ENCODE results near the gene RAPGEF2.

The RAPGEF2 gene

GRCh38 chr4:159384017-159384416 lies 281.1 kb downstream of the RAPGEF2 start (continued):
- TF ChIP-seq ZNF311 (tag by site-specific recombination; IDR thresholded peaks at IDR 0.05; ENCODE audit: borderline replicate concordance): no peak
- no peak for TF ChIP-seq ZNF660 (tag by site-specific recombination; IDR thresholded peaks at IDR 0.05)
- no peak for TF ChIP-seq ZFP41 (tag by site-specific recombination; IDR thresholded peaks at IDR 0.05; ENCODE audit: borderline replicate concordance)
- TF ChIP-seq ZNF24 (tag by site-specific recombination; IDR thresholded peaks at IDR 0.05): no peak

- Histone ChIP-seq H3K4me3 (ENCODE audit: low read depth, low read length) (no peak overlapping the region), H3K9me3 (ENCODE audit: control insufficient read depth, insufficient read depth, low read depth, low read length) (no peaks in the 10 kb centered on the region), H3K36me3 (ENCODE audit: control insufficient read depth in 2 of 2, insufficient read depth in 1 of 2, low read length in 2 of 2) (no peaks in the 10 kb centered on the region), H3K27ac (ENCODE audit: extremely low read depth, low read depth, low read length) (no peak overlapping the region), H3K4me1 (ENCODE audit: control insufficient read depth, insufficient read depth, low read length) (no peaks in the 10 kb centered on the region)
- no peak for TF ChIP-seq ZNF133 (tag by site-specific recombination; IDR thresholded peaks at IDR 0.05)
- no peak for TF ChIP-seq ZNF707 (tag by site-specific recombination; IDR thresholded peaks at IDR 0.05)
- TF ChIP-seq ZNF24 (tag by site-specific recombination; IDR thresholded peaks at IDR 0.05): no peak
- TF ChIP-seq ZFP41 (tag by site-specific recombination; IDR thresholded peaks at IDR 0.05; ENCODE audit: borderline replicate concordance): no peak
- TF ChIP-seq, protein P1, sequence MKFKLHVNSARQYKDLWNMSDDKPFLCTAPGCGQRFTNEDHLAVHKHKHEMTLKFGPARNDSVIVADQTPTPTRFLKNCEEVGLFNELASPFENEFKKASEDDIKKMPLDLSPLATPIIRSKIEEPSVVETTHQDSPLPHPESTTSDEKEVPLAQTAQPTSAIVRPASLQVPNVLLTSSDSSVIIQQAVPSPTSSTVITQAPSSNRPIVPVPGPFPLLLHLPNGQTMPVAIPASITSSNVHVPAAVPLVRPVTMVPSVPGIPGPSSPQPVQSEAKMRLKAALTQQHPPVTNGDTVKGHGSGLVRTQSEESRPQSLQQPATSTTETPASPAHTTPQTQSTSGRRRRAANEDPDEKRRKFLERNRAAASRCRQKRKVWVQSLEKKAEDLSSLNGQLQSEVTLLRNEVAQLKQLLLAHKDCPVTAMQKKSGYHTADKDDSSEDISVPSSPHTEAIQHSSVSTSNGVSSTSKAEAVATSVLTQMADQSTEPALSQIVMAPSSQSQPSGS (tag by site-specific recombination; IDR thresholded peaks at IDR 0.05; ENCODE audit: low read depth): peak; percentile 27; the same call in 1 of the 2 replicates
- no peak for TF ChIP-seq ZNF426 (tag by site-specific recombination; IDR thresholded peaks at IDR 0.05)
- TF ChIP-seq ZNF692 (tag by site-specific recombination; IDR thresholded peaks at IDR 0.05): no peak
- CTCF ChIA-PET: interaction anchor here (1.0 kb wide), 2 partner anchors 181 to 533 kb away, joined by 4 read pairs; no protein-coding TSS in a partner anchor
- POLR2A ChIA-PET: no interaction called here
Observed at GRCh38 chr4:159384632-159385031, 281.8 kb downstream of the RAPGEF2 start.

DNA sequence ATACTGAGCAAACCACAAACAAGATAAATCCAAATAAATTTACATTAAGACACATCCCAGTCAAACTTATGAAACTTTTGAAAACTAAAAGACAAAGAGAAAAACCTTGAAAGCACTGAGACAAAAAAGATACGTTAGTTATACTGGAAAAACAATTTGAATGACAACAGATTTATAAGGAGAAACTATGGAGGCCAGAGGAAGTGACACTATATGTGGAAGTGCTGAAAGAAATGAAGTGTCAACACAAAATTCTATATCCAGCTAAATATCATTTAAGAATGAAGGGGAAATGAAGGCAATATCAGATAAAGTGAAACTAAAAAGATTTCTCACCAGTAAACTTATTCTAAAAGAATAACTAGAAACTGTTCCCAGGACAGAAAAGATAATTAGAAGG lies 283.7 kb downstream of the RAPGEF2 start:
- Histone ChIP-seq H3K27ac (ENCODE audit: extremely low read depth, low read depth, low read length) (no peak overlapping the region), H3K4me3 (ENCODE audit: low read depth, low read length) (no peak overlapping the region), H3K9me3 (ENCODE audit: control insufficient read depth, insufficient read depth, low read depth, low read length) (no peaks in the 10 kb centered on the region), H3K4me1 (ENCODE audit: control insufficient read depth, insufficient read depth, low read length) (no peaks in the 10 kb centered on the region), H3K36me3 (ENCODE audit: control insufficient read depth in 2 of 2, insufficient read depth in 1 of 2, low read length in 2 of 2) (no peaks in the 10 kb centered on the region)
- TF ChIP-seq TRIM28 (IDR thresholded peaks at IDR 0.05; ENCODE audit: borderline replicate concordance, low read length) (peak; percentile 25; the same call in 1 of the 2 replicates), SETDB1 (IDR thresholded peaks at IDR 0.05; ENCODE audit: insufficient read length, low read length) (peak; percentile 88), ZNF48 (tag by site-specific recombination; IDR thresholded peaks at IDR 0.05) (no peak)
- ChIA-PET POLR2A (no interaction called here), CTCF (interaction anchor here (0.6 kb wide), 1 partner anchor 78 kb away, joined by 5 read pairs; no protein-coding TSS in a partner anchor)

DNA sequence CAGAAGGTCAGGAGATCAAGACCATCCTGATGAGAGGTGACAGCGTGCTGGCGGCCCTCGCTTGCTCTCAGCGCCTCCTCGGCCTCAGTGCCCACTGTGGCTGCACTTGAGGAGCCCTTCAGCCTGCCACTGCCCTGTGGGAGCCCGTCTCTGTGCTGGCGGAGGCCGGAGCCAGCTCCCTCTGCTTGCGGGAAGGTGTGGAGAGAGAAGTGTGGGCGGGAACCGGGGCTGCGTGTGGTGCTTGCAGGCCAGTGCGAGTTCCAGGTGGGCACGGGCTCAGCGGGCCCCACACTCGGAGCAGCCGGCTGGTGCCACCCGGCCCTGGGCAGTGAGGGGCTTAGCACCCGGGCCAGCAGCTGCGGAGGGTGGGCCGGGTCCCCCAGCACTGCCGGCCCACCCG lies 286.9 kb downstream of the RAPGEF2 start:
- no peak overlapping the region for H3K4me3 ChIP-seq (ENCODE audit: low read depth, low read length)
- CTCF ChIA-PET: no interaction called here
- TF ChIP-seq, protein P2, sequence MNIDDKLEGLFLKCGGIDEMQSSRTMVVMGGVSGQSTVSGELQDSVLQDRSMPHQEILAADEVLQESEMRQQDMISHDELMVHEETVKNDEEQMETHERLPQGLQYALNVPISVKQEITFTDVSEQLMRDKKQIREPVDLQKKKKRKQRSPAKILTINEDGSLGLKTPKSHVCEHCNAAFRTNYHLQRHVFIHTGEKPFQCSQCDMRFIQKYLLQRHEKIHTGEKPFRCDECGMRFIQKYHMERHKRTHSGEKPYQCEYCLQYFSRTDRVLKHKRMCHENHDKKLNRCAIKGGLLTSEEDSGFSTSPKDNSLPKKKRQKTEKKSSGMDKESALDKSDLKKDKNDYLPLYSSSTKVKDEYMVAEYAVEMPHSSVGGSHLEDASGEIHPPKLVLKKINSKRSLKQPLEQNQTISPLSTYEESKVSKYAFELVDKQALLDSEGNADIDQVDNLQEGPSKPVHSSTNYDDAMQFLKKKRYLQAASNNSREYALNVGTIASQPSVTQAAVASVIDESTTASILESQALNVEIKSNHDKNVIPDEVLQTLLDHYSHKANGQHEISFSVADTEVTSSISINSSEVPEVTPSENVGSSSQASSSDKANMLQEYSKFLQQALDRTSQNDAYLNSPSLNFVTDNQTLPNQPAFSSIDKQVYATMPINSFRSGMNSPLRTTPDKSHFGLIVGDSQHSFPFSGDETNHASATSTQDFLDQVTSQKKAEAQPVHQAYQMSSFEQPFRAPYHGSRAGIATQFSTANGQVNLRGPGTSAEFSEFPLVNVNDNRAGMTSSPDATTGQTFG (tag by site-specific recombination; IDR thresholded peaks at IDR 0.05; ENCODE audit: borderline replicate concordance): no peak
- TF ChIP-seq ZNF132 (tag by site-specific recombination; IDR thresholded peaks at IDR 0.05; ENCODE audit: borderline replicate concordance) (no peak), RBAK (tag by site-specific recombination; IDR thresholded peaks at IDR 0.05) (no peak), ZNF670 (tag by site-specific recombination; IDR thresholded peaks at IDR 0.05; ENCODE audit: low read depth) (no peak), PRDM4 (tag by site-specific recombination; IDR thresholded peaks at IDR 0.05) (no peak), ZNF701 (tag by site-specific recombination; IDR thresholded peaks at IDR 0.05) (no peak), TRIM28 (IDR thresholded peaks at IDR 0.05; ENCODE audit: borderline replicate concordance, low read length) (no peak), ZNF561 (tag by site-specific recombination; IDR thresholded peaks at IDR 0.05; ENCODE audit: borderline replicate concordance) (no peak), ZNF548 (tag by site-specific recombination; IDR thresholded peaks at IDR 0.05) (no peak)
- TF ChIP-seq, protein P3, sequence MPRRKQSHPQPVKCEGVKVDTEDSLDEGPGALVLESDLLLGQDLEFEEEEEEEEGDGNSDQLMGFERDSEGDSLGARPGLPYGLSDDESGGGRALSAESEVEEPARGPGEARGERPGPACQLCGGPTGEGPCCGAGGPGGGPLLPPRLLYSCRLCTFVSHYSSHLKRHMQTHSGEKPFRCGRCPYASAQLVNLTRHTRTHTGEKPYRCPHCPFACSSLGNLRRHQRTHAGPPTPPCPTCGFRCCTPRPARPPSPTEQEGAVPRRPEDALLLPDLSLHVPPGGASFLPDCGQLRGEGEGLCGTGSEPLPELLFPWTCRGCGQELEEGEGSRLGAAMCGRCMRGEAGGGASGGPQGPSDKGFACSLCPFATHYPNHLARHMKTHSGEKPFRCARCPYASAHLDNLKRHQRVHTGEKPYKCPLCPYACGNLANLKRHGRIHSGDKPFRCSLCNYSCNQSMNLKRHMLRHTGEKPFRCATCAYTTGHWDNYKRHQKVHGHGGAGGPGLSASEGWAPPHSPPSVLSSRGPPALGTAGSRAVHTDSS (tag by site-specific recombination; IDR thresholded peaks at IDR 0.05): no peak

More for the DNA sequence above, 286.9 kb downstream of the RAPGEF2 start:
- no peak overlapping the region for H3K27ac ChIP-seq (ENCODE audit: extremely low read depth, low read depth, low read length)
- no peaks in the 10 kb centered on the region for H3K36me3 ChIP-seq (ENCODE audit: control insufficient read depth in 2 of 2, insufficient read depth in 1 of 2, low read length in 2 of 2)
- POLR2A ChIA-PET: no interaction called here
- no peaks in the 10 kb centered on the region for H3K4me1 ChIP-seq (ENCODE audit: control insufficient read depth, insufficient read depth, low read length)
- no peaks in the 10 kb centered on the region for H3K9me3 ChIP-seq (ENCODE audit: control insufficient read depth, insufficient read depth, low read depth, low read length)

All from HEK293 (cell line).